BLaER1 (cell line): ENCODE results near the gene EIF2B4.

Source experiments
- H3K27ac ChIP-seq: shearing (Covaris generic); formaldehyde crosslinking; 2 replicates; pipeline ENCODE4 v1.8.1; 2022
- H3K27me3 ChIP-seq: shearing (Covaris generic); formaldehyde crosslinking; 2 replicates; pipeline ENCODE4 v1.8.1; 2022
- H3K36me3 ChIP-seq: shearing (Covaris generic); formaldehyde crosslinking; 2 replicates; pipeline ENCODE4 v1.8.1; 2022
- H3K4me1 ChIP-seq: shearing (Covaris generic); formaldehyde crosslinking; 2 replicates; pipeline ENCODE4 v1.8.1; 2022
- H3K4me2 ChIP-seq: shearing (Covaris generic); formaldehyde crosslinking; 2 replicates; pipeline ENCODE4 v1.8.1; 2022
- H3K4me3 ChIP-seq: shearing (Covaris generic); formaldehyde crosslinking; 2 replicates; pipeline ENCODE4 v1.8.1; 2022
- H3K9ac ChIP-seq: shearing (Covaris generic); formaldehyde crosslinking; 2 replicates; pipeline ENCODE4 v1.8.1; 2022
- H3K9me3 ChIP-seq: shearing (Covaris generic); formaldehyde crosslinking; 2 replicates; pipeline ENCODE4 v1.8.1; 2022
- H4K20me1 ChIP-seq: shearing (Covaris generic); formaldehyde crosslinking; 2 replicates; pipeline ENCODE4 v1.8.1; 2022
- Cebpa-rat ChIP-seq: shearing (Covaris generic); IDR thresholded peaks from 2 replicates; pipeline ENCODE4 v1.8.1; 2022

Gene EIF2B4

GRCh38 chr2:27316655-27317412, 53.3 kb downstream of the EIF2B4 start:
- H3K4me1 ChIP-seq, result peaks cover 14% of the 10 kb centered on the region
- H3K9me3 ChIP-seq, result no peaks in the 10 kb centered on the region
- H3K36me3 ChIP-seq, result peaks cover 59% of the 10 kb centered on the region
- no peak for TF ChIP-seq Cebpa-rat
- H3K27me3 ChIP-seq, result no peaks in the 10 kb centered on the region
- no peak overlapping the region for H3K4me2 ChIP-seq
- H4K20me1 ChIP-seq, result peaks cover 12% of the 10 kb centered on the region; the same call in 1 of the 2 replicates
- no peak overlapping the region for H3K27ac ChIP-seq
- H3K9ac ChIP-seq, result no peak overlapping the region
- no peak overlapping the region for H3K4me3 ChIP-seq

GRCh38 chr2:27315122-27315521, 55.0 kb downstream of the EIF2B4 start:
- H3K9me3 ChIP-seq, result no peaks in the 10 kb centered on the region
- peaks cover 12% of the 10 kb centered on the region; the same call in 1 of the 2 replicates for H4K20me1 ChIP-seq
- no peak overlapping the region for H3K27ac ChIP-seq
- no peak for TF ChIP-seq Cebpa-rat
- no peak overlapping the region for H3K4me3 ChIP-seq
- no peak overlapping the region for H3K9ac ChIP-seq
- no peaks in the 10 kb centered on the region for H3K4me1 ChIP-seq
- no peaks in the 10 kb centered on the region for H3K27me3 ChIP-seq
- peaks cover 74% of the 10 kb centered on the region for H3K36me3 ChIP-seq
- H3K4me2 ChIP-seq, result no peak overlapping the region

- TF ChIP-seq Cebpa-rat, result no peak
- Histone ChIP-seq H3K4me3 (no peak overlapping the region), H3K36me3 (peaks cover 78% of the 10 kb centered on the region), H3K9ac (no peak overlapping the region), H3K4me1 (no peaks in the 10 kb centered on the region), H3K27ac (no peak overlapping the region), H4K20me1 (peaks cover 12% of the 10 kb centered on the region; the same call in 1 of the 2 replicates), H3K4me2 (no peak overlapping the region), H3K27me3 (no peaks in the 10 kb centered on the region), H3K9me3 (no peaks in the 10 kb centered on the region)
Observed at GRCh38 chr2:27314709-27315108, 55.4 kb downstream of the EIF2B4 start.
